ENCODE data around the gene NKPD1.

NKPD1 gene

DNA sequence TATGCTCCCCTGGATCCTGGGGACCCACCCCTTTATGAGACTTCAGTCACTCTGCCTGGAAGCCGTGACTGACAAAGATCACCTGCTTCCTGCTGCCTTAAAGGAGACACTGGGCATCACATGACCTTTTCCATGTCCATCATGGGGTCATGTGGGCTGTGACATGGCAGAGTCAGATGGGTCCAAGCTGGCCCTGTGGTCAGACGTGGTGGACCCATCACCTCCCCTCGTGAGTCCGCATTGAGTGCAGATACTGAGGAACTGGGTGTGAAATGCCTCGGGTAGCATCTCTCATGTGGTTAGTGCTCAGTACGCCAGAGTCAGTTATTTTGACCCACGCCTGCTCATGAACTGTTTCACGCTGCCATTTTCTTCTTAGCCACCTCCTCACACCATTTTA is 27.1 kb downstream of the NKPD1 start:
- Histone ChIP-seq H3K4me3 (ENCODE audit: low read depth, low read length) (no peak overlapping the region), H3K9me3 (ENCODE audit: control insufficient read depth, low read length) (no peaks in the 10 kb centered on the region), H3K27me3 (ENCODE audit: control insufficient read depth, insufficient read depth, low read length) (no peaks in the 10 kb centered on the region), H3K36me3 (ENCODE audit: control insufficient read depth, insufficient read depth, low read length) (no peaks in the 10 kb centered on the region), H3K27ac (no peak overlapping the region), H2AFZ (no peak overlapping the region), H3K4me2 (ENCODE audit: low read length) (no peak overlapping the region), H3K9ac (no peak overlapping the region), H3K4me1 (no peaks in the 10 kb centered on the region), H3K79me2 (peaks cover 27% of the 10 kb centered on the region)
- TF ChIP-seq, protein P1, sequence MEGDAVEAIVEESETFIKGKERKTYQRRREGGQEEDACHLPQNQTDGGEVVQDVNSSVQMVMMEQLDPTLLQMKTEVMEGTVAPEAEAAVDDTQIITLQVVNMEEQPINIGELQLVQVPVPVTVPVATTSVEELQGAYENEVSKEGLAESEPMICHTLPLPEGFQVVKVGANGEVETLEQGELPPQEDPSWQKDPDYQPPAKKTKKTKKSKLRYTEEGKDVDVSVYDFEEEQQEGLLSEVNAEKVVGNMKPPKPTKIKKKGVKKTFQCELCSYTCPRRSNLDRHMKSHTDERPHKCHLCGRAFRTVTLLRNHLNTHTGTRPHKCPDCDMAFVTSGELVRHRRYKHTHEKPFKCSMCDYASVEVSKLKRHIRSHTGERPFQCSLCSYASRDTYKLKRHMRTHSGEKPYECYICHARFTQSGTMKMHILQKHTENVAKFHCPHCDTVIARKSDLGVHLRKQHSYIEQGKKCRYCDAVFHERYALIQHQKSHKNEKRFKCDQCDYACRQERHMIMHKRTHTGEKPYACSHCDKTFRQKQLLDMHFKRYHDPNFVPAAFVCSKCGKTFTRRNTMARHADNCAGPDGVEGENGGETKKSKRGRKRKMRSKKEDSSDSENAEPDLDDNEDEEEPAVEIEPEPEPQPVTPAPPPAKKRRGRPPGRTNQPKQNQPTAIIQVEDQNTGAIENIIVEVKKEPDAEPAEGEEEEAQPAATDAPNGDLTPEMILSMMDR (IDR thresholded peaks at IDR 0.05): no peak

DNA sequence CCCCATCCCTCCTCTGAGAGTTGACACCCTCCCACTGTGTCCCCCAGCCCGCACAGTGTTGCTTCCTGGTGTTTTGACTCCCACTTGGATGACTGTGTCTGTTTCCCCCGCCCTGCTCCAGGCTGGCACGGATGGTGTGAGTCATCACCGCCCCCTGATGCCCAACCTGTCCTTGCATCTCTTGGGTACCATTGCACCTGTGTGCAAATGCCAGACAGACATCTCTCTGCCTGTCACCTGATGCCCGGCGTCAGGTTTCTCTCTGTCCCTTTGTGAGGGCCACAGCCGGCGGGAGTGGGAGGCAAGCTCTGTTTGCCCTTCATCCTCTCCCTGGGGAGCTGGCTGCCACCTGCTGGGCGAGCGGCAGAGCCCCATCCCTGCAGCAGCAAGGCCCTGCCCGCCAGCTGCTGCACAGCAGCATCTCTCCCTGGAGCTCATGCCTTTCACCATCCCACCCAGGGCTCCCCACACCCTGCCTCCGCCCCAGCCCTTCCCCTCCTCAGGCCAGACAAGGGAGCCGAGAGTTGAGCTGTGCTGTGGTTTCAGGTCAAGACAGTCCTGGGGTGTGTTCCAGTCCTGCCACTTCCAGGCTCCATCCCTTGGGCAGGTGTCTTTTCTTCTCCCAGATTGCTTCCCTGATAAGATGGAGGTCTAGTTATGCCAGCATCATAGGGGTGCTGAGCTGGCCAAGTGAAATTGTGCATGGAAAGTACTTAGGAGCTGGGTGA is 29.7 kb downstream of the NKPD1 start:
- TF ChIP-seq, protein P1 (IDR thresholded peaks at IDR 0.05): peak; percentile 55
- Histone ChIP-seq H3K4me1 (peaks cover 3% of the 10 kb centered on the region), H3K36me3 (ENCODE audit: control insufficient read depth, insufficient read depth, low read length) (no peaks in the 10 kb centered on the region), H3K79me2 (peaks cover 13% of the 10 kb centered on the region), H3K9ac (no peak overlapping the region), H3K4me2 (ENCODE audit: low read length) (no peak overlapping the region), H3K9me3 (ENCODE audit: control insufficient read depth, low read length) (no peaks in the 10 kb centered on the region), H2AFZ (no peak overlapping the region), H3K27ac (no peak overlapping the region), H3K27me3 (ENCODE audit: control insufficient read depth, insufficient read depth, low read length) (no peaks in the 10 kb centered on the region), H3K4me3 (ENCODE audit: low read depth, low read length) (no peak overlapping the region)

DNA sequence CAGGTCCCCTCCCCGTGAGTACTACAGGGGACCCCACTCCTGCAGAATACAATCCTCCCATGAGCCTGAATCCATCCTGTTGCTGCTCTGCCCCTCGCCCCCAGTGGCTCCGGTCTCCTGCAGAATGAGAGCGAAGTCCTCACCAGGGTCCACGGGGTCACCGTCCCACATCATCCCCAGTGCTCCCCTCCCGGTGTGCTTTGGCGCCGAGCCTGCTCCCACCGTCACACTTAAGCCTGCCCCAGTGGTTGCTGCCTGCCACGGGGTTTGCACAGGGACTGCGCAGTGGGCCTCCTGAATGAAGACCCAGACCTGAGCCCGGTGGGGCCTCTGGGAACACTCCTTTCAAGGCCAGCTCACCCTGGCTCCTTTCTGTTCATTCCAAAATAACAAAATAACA is 30.5 kb downstream of the NKPD1 start:
- Histone ChIP-seq H2AFZ (no peak overlapping the region), H3K9me3 (ENCODE audit: control insufficient read depth, low read length) (no peaks in the 10 kb centered on the region)

DNA sequence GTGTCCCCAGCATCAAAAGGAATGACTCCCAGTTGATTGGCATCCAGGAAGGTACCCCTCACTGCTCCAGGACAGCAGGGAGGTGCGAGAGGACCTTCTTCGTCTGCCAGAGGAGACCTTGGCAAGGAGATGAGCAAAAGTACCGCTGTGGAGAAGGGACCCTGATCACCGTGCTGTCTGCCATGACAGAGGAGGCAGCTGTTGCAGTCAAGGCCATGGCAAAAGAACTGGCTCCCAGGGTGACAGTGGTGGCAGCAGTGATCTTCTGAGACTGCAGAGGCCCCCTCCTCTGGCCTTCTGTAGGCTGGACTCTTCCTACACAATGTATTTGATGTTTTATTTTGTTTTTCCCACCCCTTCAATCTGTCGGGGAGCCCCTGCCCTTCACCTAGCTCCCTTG is 32.0 kb downstream of the NKPD1 start:
- TF ChIP-seq, protein P1 (IDR thresholded peaks at IDR 0.05): no peak
- Histone ChIP-seq H3K36me3 (ENCODE audit: control insufficient read depth, insufficient read depth, low read length) (no peaks in the 10 kb centered on the region), H3K79me2 (peaks cover 23% of the 10 kb centered on the region), H3K4me2 (ENCODE audit: low read length) (no peak overlapping the region), H3K27ac (no peak overlapping the region), H3K4me1 (peaks cover 3% of the 10 kb centered on the region), H3K27me3 (ENCODE audit: control insufficient read depth, insufficient read depth, low read length) (no peaks in the 10 kb centered on the region), H2AFZ (no peak overlapping the region), H3K9me3 (ENCODE audit: control insufficient read depth, low read length) (no peaks in the 10 kb centered on the region), H3K9ac (no peak overlapping the region), H3K4me3 (ENCODE audit: low read depth, low read length) (no peak overlapping the region)

More for the DNA sequence above, 30.5 kb downstream of the NKPD1 start:
- no peak overlapping the region for H3K4me2 ChIP-seq (ENCODE audit: low read length)
- no peak overlapping the region for H3K27ac ChIP-seq
- no peak overlapping the region for H3K4me3 ChIP-seq (ENCODE audit: low read depth, low read length)
- H3K4me1 ChIP-seq: peaks cover 3% of the 10 kb centered on the region
- H3K27me3 ChIP-seq (ENCODE audit: control insufficient read depth, insufficient read depth, low read length): no peaks in the 10 kb centered on the region
- H3K9ac ChIP-seq: no peak overlapping the region
- TF ChIP-seq, protein P1 (IDR thresholded peaks at IDR 0.05): no peak
- no peaks in the 10 kb centered on the region for H3K36me3 ChIP-seq (ENCODE audit: control insufficient read depth, insufficient read depth, low read length)
- H3K79me2 ChIP-seq: peaks cover 19% of the 10 kb centered on the region

DNA sequence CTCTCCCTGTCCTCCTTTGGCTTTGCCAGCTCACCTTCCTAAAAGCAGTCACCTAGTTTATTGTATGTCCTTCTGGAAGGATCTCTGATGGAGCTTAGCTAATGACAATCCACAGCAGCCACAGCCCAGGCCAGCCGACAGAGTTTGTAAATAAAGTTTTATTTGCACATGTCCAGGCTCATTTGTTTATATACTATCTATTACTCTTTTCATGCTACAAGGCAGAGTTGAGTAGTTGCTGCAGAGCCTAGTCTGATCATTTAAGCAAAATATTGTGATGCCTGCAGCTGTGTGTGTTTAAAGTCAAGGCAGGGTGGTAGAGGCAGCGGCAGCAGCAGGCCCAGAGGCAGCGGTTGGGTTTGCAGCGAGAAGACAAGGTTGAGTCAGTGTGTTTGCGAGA is 32.6 kb downstream of the NKPD1 start:
- TF ChIP-seq, protein P1 (IDR thresholded peaks at IDR 0.05): no peak

More for the DNA sequence above, 32.6 kb downstream of the NKPD1 start:
- H2AFZ ChIP-seq: no peak overlapping the region
- no peak overlapping the region for H3K4me3 ChIP-seq (ENCODE audit: low read depth, low read length)
- no peaks in the 10 kb centered on the region for H3K36me3 ChIP-seq (ENCODE audit: control insufficient read depth, insufficient read depth, low read length)
- H3K4me1 ChIP-seq: peaks cover 3% of the 10 kb centered on the region
- no peaks in the 10 kb centered on the region for H3K9me3 ChIP-seq (ENCODE audit: control insufficient read depth, low read length)
- peaks cover 25% of the 10 kb centered on the region for H3K79me2 ChIP-seq
- H3K27me3 ChIP-seq (ENCODE audit: control insufficient read depth, insufficient read depth, low read length): no peaks in the 10 kb centered on the region
- H3K4me2 ChIP-seq (ENCODE audit: low read length): no peak overlapping the region
- H3K27ac ChIP-seq: no peak overlapping the region
- H3K9ac ChIP-seq: no peak overlapping the region

Data from parathyroid adenoma (tissue), 2 donors.